Right lobe of liver (tissue), 4 donors: ENCODE measurements around the gene ATXN1.

Experiments used
- POLR2A ChIP-seq: fragments of 450-650 bp; IDR thresholded peaks from one replicate; pipeline ENCODE4 v1.6.1; 2017; ENCODE audit warnings: antibody characterized with exemption, mild to moderate bottlenecking
- TF ChIP-seq, protein P1 (sequence below), 4 donors: fragments of 200-600 bp in 3 of 4; fragments of 450-650 bp in 1 of 4; IDR thresholded peaks; one replicate each; pipeline versions ENCODE4 v1.5.1 to v1.8.0; 2016 to 2022; ENCODE audit warnings: antibody characterized with exemption in 4 of 4, mild to moderate bottlenecking in 2 of 4
- donor health status: DM: no; HTN: no; CAD: no.
- donor health status: DM: no; HTN: no; CAD: no.
- donor health status: DM: no; HTN: yes; CAD: no.

GRCh38 chr6:16436550-16436949 is 324.7 kb downstream of the ATXN1 start:
- no peak for TF ChIP-seq POLR2A
- TF ChIP-seq, protein P1, sequence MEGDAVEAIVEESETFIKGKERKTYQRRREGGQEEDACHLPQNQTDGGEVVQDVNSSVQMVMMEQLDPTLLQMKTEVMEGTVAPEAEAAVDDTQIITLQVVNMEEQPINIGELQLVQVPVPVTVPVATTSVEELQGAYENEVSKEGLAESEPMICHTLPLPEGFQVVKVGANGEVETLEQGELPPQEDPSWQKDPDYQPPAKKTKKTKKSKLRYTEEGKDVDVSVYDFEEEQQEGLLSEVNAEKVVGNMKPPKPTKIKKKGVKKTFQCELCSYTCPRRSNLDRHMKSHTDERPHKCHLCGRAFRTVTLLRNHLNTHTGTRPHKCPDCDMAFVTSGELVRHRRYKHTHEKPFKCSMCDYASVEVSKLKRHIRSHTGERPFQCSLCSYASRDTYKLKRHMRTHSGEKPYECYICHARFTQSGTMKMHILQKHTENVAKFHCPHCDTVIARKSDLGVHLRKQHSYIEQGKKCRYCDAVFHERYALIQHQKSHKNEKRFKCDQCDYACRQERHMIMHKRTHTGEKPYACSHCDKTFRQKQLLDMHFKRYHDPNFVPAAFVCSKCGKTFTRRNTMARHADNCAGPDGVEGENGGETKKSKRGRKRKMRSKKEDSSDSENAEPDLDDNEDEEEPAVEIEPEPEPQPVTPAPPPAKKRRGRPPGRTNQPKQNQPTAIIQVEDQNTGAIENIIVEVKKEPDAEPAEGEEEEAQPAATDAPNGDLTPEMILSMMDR (IDR thresholded peaks at IDR 0.05) = no peak
